Activated naive CD4-positive, alpha-beta T cell treated with anti-CD3 and anti-CD28 coated beads, Interleukin-2, amount 50 U/mL, for 72 hours (primary cell): ENCODE measurements around the gene MMP11. TPM values are rescaled to one million over a fixed set of nuclear protein-coding genes. Genes with fewer than 3 reads are reported as not detected.
A peak's percentile ranks its signal among the peaks of the same experiment; 100 is the strongest.

Experiments
- ATAC-seq, 2 donors: fragments of 150-1000 bp; cut with Tn5 transposase; 2 replicates each; pipeline ENCODE4 v1.10.0; 2021; ENCODE audit warnings: mild to moderate bottlenecking in 2 of 2, moderate library complexity in 2 of 2
- DNase-seq, 2 donors: peaks; one replicate each; pipeline ENCODE4 v3.0.0; 2021 to 2022; ENCODE audit warnings: low spot score in 2 of 2
- H3K27ac Mint-ChIP-seq, 2 donors: one replicate each; pipeline ENCODE4 v1.8.0; 2022; ENCODE audit warnings: mild to moderate bottlenecking in 2 of 2, mixed read lengths in 2 of 2
- H3K36me3 Mint-ChIP-seq, 2 donors: one replicate each; pipeline ENCODE4 v1.8.0; 2022; ENCODE audit warnings: mixed read lengths in 2 of 2
- H3K9me3 Mint-ChIP-seq, 2 donors: one replicate each; pipeline ENCODE4 v1.8.0; 2022; ENCODE audit warnings: mixed read lengths in 2 of 2
- total RNA-seq, 2 donors: library from RNA; stranded (reverse); gene quantifications; one replicate each; pipeline ENCODE4 v1.2.3, GENCODE V29; 2022

The MMP11 gene
- total RNA-seq, 2 donors from 2014 or later = 0.23 to 0.32 TPM

GRCh38 chr22:23804781-23805291, 32.2 kb downstream of the MMP11 start:
- H3K27ac Mint-ChIP-seq = peak overlapping the region in 1 of 2 donors; percentile 15
- no peak for ATAC-seq

GRCh38 chr22:23806837-23807236, 34.2 kb downstream of the MMP11 start:
- peak overlapping the region in 1 of 2 donors; percentile 22 for H3K27ac Mint-ChIP-seq
- H3K9me3 Mint-ChIP-seq = no peaks in the 10 kb centered on the region
- H3K36me3 Mint-ChIP-seq = peaks cover under 1 to 12% of the 10 kb centered on the region in 2 donors
- ATAC-seq (no peak), DNase-seq (no peak)

More at GRCh38 chr22:23804781-23805291, 32.2 kb downstream of the MMP11 start:
- no peaks in the 10 kb centered on the region for H3K9me3 Mint-ChIP-seq
- no peak for DNase-seq
- H3K36me3 Mint-ChIP-seq = peaks cover 7 to 17% of the 10 kb centered on the region in 2 donors

GRCh38 chr22:23812378-23812777, 39.7 kb downstream of the MMP11 start:
- H3K9me3 Mint-ChIP-seq = no peaks in the 10 kb centered on the region
- peak overlapping the region in 1 of 2 donors; percentile 67 for H3K27ac Mint-ChIP-seq
- ATAC-seq (no peak), DNase-seq (no peak)
- H3K36me3 Mint-ChIP-seq = peaks cover 0 to 21% of the 10 kb centered on the region in 2 donors

- DNase-seq = no peak
- peak overlapping the region in 1 of 2 donors; percentile 74 for H3K27ac Mint-ChIP-seq
- H3K9me3 Mint-ChIP-seq = no peaks in the 10 kb centered on the region
- no peak for ATAC-seq
- peaks cover 0 to 21% of the 10 kb centered on the region in 2 donors for H3K36me3 Mint-ChIP-seq
Measured at GRCh38 chr22:23815541-23816155, 43.0 kb downstream of the MMP11 start.

GRCh38 chr22:23816156-23816976, 43.7 kb downstream of the MMP11 start:
- peak overlapping the region in 1 of 2 donors; percentile 74 for H3K27ac Mint-ChIP-seq
- no peak for ATAC-seq
- H3K9me3 Mint-ChIP-seq = no peaks in the 10 kb centered on the region
- peaks cover 0 to 20% of the 10 kb centered on the region in 2 donors for H3K36me3 Mint-ChIP-seq
- DNase-seq = no peak

GRCh38 chr22:23817146-23817545, 44.5 kb downstream of the MMP11 start:
- Mint-ChIP-seq H3K36me3 (peaks cover 0 to 17% of the 10 kb centered on the region in 2 donors), H3K9me3 (no peaks in the 10 kb centered on the region), H3K27ac (no peak overlapping the region)
- ATAC-seq (no peak), DNase-seq (no peak)

GRCh38 chr22:23818541-23818940, 45.9 kb downstream of the MMP11 start:
- DNase-seq = no peak
- Mint-ChIP-seq H3K9me3 (no peaks in the 10 kb centered on the region), H3K27ac (peak overlapping the region in 1 of 2 donors; percentile 44), H3K36me3 (peaks cover 0 to 17% of the 10 kb centered on the region in 2 donors)
- no peak for ATAC-seq

GRCh38 chr22:23820748-23821211, 48.1 kb downstream of the MMP11 start:
- DNase-seq = no peak
- Mint-ChIP-seq H3K36me3 (peaks cover 0 to 15% of the 10 kb centered on the region in 2 donors), H3K9me3 (no peaks in the 10 kb centered on the region), H3K27ac (peak overlapping the region; percentile 21 to 74)
- ATAC-seq = peak in 1 of 2 donors; percentile 67

GRCh38 chr22:23822101-23822671, 49.5 kb downstream of the MMP11 start:
- Mint-ChIP-seq H3K9me3 (no peaks in the 10 kb centered on the region), H3K36me3 (peaks cover 0 to under 1% of the 10 kb centered on the region in 2 donors), H3K27ac (peak overlapping the region; percentile 69 to 87)
- no peak for DNase-seq
- no peak for ATAC-seq

GRCh38 chr22:23823331-23823791, 50.7 kb downstream of the MMP11 start:
- DNase-seq = no peak

GRCh38 chr22:23824476-23825245, 52.0 kb downstream of the MMP11 start:
- peak overlapping the region in 1 of 2 donors; percentile 87 for H3K27ac Mint-ChIP-seq
- no peaks in the 10 kb centered on the region for H3K36me3 Mint-ChIP-seq
- no peak for DNase-seq
- no peak for ATAC-seq
- H3K9me3 Mint-ChIP-seq = no peaks in the 10 kb centered on the region

More at GRCh38 chr22:23823331-23823791, 50.7 kb downstream of the MMP11 start:
- Mint-ChIP-seq H3K27ac (peak overlapping the region; percentile 25 to 87), H3K9me3 (no peaks in the 10 kb centered on the region), H3K36me3 (no peaks in the 10 kb centered on the region)
- ATAC-seq = no peak

- no peaks in the 10 kb centered on the region for H3K9me3 Mint-ChIP-seq
- no peaks in the 10 kb centered on the region for H3K36me3 Mint-ChIP-seq
Measured at GRCh38 chr22:23825246-23825905, 52.7 kb downstream of the MMP11 start.

GRCh38 chr22:23826510-23827350, 54.1 kb downstream of the MMP11 start:
- H3K27ac Mint-ChIP-seq = peak overlapping the region; percentile 87 to 92
- DNase-seq (no peak), ATAC-seq (peak in 1 of 2 donors; percentile 55)
- no peaks in the 10 kb centered on the region for H3K36me3 Mint-ChIP-seq
- H3K9me3 Mint-ChIP-seq = no peaks in the 10 kb centered on the region

More at GRCh38 chr22:23825246-23825905, 52.7 kb downstream of the MMP11 start:
- no peak for ATAC-seq
- DNase-seq = no peak
- peak overlapping the region; percentile 87 to 92 for H3K27ac Mint-ChIP-seq

GRCh38 chr22:23827351-23827995, 54.8 kb downstream of the MMP11 start:
- ATAC-seq (no peak), DNase-seq (no peak)
- Mint-ChIP-seq H3K9me3 (no peaks in the 10 kb centered on the region), H3K36me3 (no peaks in the 10 kb centered on the region), H3K27ac (peak overlapping the region in 1 of 2 donors; percentile 87)
